Keratinocyte (primary cell): ENCODE data around the gene TRIM66. TPM values are rescaled to one million over a fixed set of nuclear protein-coding genes. Genes with fewer than 3 reads are reported as not detected.

ENCODE experiments used
- DNase-seq: peaks from one replicate; pipeline ENCODE4 v3.0.0-alpha.2; 2011; ENCODE audit warnings: low read depth, missing footprints, low spot score
- FAIRE-seq: peaks from 2 replicates; lab custom pipeline; 2011; peaks lifted over from hg19 to GRCh38; lab: Jason Lieb, UNC
- H2AFZ ChIP-seq: 2 replicates; pipeline ENCODE4 v1.6.0; 2012; ENCODE audit warnings: low read length, control low read depth, inconsistent platforms; ENCODE audit not compliant: control insufficient read depth
- H3K27ac ChIP-seq: 2 replicates; pipeline ENCODE4 v1.5.1; 2011; ENCODE audit warnings: low read length; ENCODE audit not compliant: control insufficient read depth, insufficient read depth
- H3K27me3 ChIP-seq: 3 replicates; pipeline ENCODE4 v1.6.0; 2011; ENCODE audit warnings: low read length; ENCODE audit not compliant: control insufficient read depth, insufficient read depth; ENCODE audit errors: extremely low read depth
- H3K36me3 ChIP-seq, 2 experiments: 2 replicates in 1 of 2; 3 replicates in 1 of 2; pipeline ENCODE4 v1.5.1; 2011; ENCODE audit warnings: low read length in 2 of 2, mild to moderate bottlenecking in 1 of 2; ENCODE audit not compliant: control insufficient read depth in 2 of 2, insufficient read depth in 2 of 2; ENCODE audit errors: extremely low read depth in 1 of 2
- H3K4me1 ChIP-seq: 3 replicates; pipeline ENCODE4 v1.5.1; 2011; ENCODE audit warnings: low read length; ENCODE audit not compliant: control insufficient read depth, insufficient read depth; ENCODE audit errors: extremely low read depth
- H3K4me2 ChIP-seq: 3 replicates; pipeline ENCODE4 v1.6.0; 2011; ENCODE audit warnings: low read depth, low read length; ENCODE audit not compliant: control insufficient read depth, insufficient read depth; ENCODE audit errors: extremely low read depth
- H3K4me3 ChIP-seq, 3 experiments: fragments of 200-600 bp in 1 of 3; sonication (generic) in 1 of 3; 2 replicates in 2 of 3; 3 replicates in 1 of 3; pipeline ENCODE4 v1.5.1; 2011 to 2016; ENCODE audit warnings: low read length in 3 of 3, mild to moderate bottlenecking in 3 of 3, control low read depth in 2 of 3, inconsistent platforms in 1 of 3, low read depth in 1 of 3, mixed read lengths in 1 of 3, mixed run types in 1 of 3, moderate library complexity in 1 of 3; ENCODE audit not compliant: control insufficient read depth in 2 of 3, insufficient read depth in 2 of 3; ENCODE audit errors: extremely low read depth in 1 of 3
- H3K79me2 ChIP-seq: 2 replicates; pipeline ENCODE4 v1.6.0; 2012; ENCODE audit warnings: low read length; ENCODE audit not compliant: control insufficient read depth, insufficient read depth
- H3K9ac ChIP-seq: 3 replicates; pipeline ENCODE4 v1.6.0; 2011; ENCODE audit warnings: low read length; ENCODE audit not compliant: control insufficient read depth, insufficient read depth; ENCODE audit errors: extremely low read depth
- H3K9me1 ChIP-seq: 3 replicates; pipeline ENCODE4 v1.6.0; 2011; ENCODE audit warnings: low read length; ENCODE audit not compliant: control insufficient read depth, insufficient read depth; ENCODE audit errors: extremely low read depth
- H3K9me3 ChIP-seq: 2 replicates; pipeline ENCODE4 v1.5.1; 2012; ENCODE audit warnings: low read depth, low read length; ENCODE audit not compliant: control insufficient read depth
- H4K20me1 ChIP-seq: 3 replicates; pipeline ENCODE4 v1.6.0; 2011; ENCODE audit warnings: low read length; ENCODE audit not compliant: control insufficient read depth, insufficient read depth; ENCODE audit errors: extremely low read depth
- EZH2 ChIP-seq: IDR thresholded peaks from one replicate; pipeline ENCODE4 v1.6.1; 2012; ENCODE audit warnings: inconsistent platforms, mild to moderate bottlenecking, low read length, moderate library complexity
- dilution Hi-C: fragments of 300-500 bp; cut with MboI; formaldehyde crosslinking; loops from one replicate; pipeline ENCODE4 v1.7.0; 2020; ENCODE audit warnings: low sequenced_read_pairs; ENCODE audit not compliant: extremely low pct_ligation_motif_present
- polyA plus RNA-seq, 5 experiments: library from polyadenylated mRNA; depleted of rRNA in 3 of 5; stranded (reverse) in 3 of 5; stranded (forward) in 1 of 5; unstranded in 1 of 5; fragments of >200 nt; gene quantifications; 1 replicate in 1 of 5; 2 replicates in 3 of 5; 3 replicates in 1 of 5; pipeline versions ENCODE4 v1.2.1 to v1.2.3, GENCODE V29; 2011 to 2012; ENCODE audit warnings: missing spikeins in 2 of 5, low read depth in 1 of 5, low replicate concordance in 1 of 5
- TF ChIP-seq, protein P1 (sequence below), 3 experiments: IDR thresholded peaks in 1 of 3; conservative IDR thresholded peaks in 1 of 3; optimal IDR thresholded peaks in 1 of 3; 2 replicates in 2 of 3; 3 replicates in 1 of 3; pipeline versions ENCODE3 to v1.5.1; 2011; ENCODE audit warnings: low read length in 3 of 3, mild to moderate bottlenecking in 3 of 3, moderate library complexity in 2 of 3, control low read depth in 1 of 3, inconsistent platforms in 1 of 3; ENCODE audit not compliant: insufficient read depth in 2 of 3; ENCODE audit errors: extremely low read depth in 1 of 3

The TRIM66 gene
- polyA plus RNA-seq, 1 donor (not counting 4 experiments of a cell fraction or from before 2014, with no cell fraction given), result 5.1 TPM

DNA sequence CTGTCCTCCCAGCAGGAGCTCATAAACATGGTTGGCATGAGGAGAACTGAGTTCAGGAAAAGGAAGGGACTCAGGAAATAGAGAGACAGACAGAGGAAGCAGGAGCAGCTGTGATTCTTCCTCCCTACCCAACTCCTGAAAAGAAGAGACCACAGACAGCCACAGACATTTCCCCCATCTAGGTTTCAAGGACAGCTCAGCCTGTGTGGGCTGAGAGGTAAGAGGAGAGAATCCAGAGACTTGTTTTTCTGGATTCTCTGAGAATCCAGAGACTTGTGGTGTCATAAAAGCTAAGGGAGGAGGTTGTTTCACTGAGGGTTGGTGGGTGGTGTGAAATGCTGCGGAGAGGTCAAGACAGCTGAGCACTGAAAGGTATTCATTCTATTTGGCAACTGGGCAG, 69.4 kb downstream of the TRIM66 start:
- H3K4me3 ChIP-seq, result no peak overlapping the region
- H3K27me3 ChIP-seq, result no peaks in the 10 kb centered on the region
- dilution Hi-C loops, result no loop called here
- DNase-seq (no peak), FAIRE-seq (no peak)
- peaks cover 0 to 7% of the 10 kb centered on the region in 2 experiments for H3K36me3 ChIP-seq
- no peaks in the 10 kb centered on the region for H3K9me1 ChIP-seq
- H3K79me2 ChIP-seq, result no peaks in the 10 kb centered on the region
- H3K27ac ChIP-seq, result no peak overlapping the region
- H3K4me1 ChIP-seq, result peaks cover 7% of the 10 kb centered on the region
- no peaks in the 10 kb centered on the region for H3K9me3 ChIP-seq
- H2AFZ ChIP-seq, result no peak overlapping the region
- H4K20me1 ChIP-seq, result no peaks in the 10 kb centered on the region
- no peak for TF ChIP-seq EZH2
- TF ChIP-seq, protein P1, sequence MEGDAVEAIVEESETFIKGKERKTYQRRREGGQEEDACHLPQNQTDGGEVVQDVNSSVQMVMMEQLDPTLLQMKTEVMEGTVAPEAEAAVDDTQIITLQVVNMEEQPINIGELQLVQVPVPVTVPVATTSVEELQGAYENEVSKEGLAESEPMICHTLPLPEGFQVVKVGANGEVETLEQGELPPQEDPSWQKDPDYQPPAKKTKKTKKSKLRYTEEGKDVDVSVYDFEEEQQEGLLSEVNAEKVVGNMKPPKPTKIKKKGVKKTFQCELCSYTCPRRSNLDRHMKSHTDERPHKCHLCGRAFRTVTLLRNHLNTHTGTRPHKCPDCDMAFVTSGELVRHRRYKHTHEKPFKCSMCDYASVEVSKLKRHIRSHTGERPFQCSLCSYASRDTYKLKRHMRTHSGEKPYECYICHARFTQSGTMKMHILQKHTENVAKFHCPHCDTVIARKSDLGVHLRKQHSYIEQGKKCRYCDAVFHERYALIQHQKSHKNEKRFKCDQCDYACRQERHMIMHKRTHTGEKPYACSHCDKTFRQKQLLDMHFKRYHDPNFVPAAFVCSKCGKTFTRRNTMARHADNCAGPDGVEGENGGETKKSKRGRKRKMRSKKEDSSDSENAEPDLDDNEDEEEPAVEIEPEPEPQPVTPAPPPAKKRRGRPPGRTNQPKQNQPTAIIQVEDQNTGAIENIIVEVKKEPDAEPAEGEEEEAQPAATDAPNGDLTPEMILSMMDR (optimal IDR thresholded peaks at IDR 0.05 in 1 of 3, IDR thresholded peaks at IDR 0.05 in 1 of 3, conservative IDR thresholded peaks at IDR 0.05 in 1 of 3; ENCODE audit: extremely low read depth in 1 of 3, insufficient read depth in 2 of 3, low read length in 3 of 3), result no peak
- no peak overlapping the region for H3K4me2 ChIP-seq
- H3K9ac ChIP-seq, result no peak overlapping the region

DNA sequence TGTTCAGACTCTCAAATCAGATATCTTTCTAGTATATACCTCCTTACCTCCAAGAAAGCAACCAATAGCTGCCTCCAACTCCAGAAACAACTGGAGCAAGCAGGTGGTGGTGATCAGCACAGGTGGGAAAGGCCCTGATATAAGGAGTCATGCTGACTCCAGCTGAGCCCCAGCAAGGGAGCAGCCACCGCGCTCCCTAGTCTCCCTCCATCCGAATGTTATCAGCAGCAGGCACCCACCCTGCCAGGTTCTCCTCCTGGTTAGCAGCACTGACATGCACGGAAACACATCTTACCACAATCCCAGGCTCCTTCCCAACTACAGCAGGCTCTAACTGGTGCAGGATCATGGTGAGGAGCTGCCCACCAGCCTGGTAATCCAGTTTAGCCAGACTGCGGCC, 69.9 kb downstream of the TRIM66 start:
- H3K79me2 ChIP-seq, result no peaks in the 10 kb centered on the region
- H3K4me1 ChIP-seq, result peaks cover 7% of the 10 kb centered on the region
- no peaks in the 10 kb centered on the region for H4K20me1 ChIP-seq
- no peaks in the 10 kb centered on the region for H3K9me1 ChIP-seq
- H3K27me3 ChIP-seq, result no peaks in the 10 kb centered on the region
- no peak for TF ChIP-seq EZH2
- TF ChIP-seq, protein P1 (optimal IDR thresholded peaks at IDR 0.05 in 1 of 3, IDR thresholded peaks at IDR 0.05 in 1 of 3, conservative IDR thresholded peaks at IDR 0.05 in 1 of 3; ENCODE audit: extremely low read depth in 1 of 3, insufficient read depth in 2 of 3, low read length in 3 of 3), result no peak
- no peak for DNase-seq
- no peak overlapping the region for H2AFZ ChIP-seq
- no peak overlapping the region for H3K4me3 ChIP-seq
- no peak overlapping the region for H3K9ac ChIP-seq
- no peak overlapping the region for H3K27ac ChIP-seq
- FAIRE-seq, result no peak
- H3K36me3 ChIP-seq, result peaks cover 0 to 7% of the 10 kb centered on the region in 2 experiments
- H3K9me3 ChIP-seq, result no peaks in the 10 kb centered on the region
- no peak overlapping the region for H3K4me2 ChIP-seq
- dilution Hi-C loops, result no loop called here
